ENCODE measurements around the gene RPS6KC1.
"Not testable (repeated sequence)": the region's sequence is repeated elsewhere in the genome, so short reads cannot be mapped to it uniquely, and the experiment has no call there.

The RPS6KC1 gene

GRCh38 chr1:213154056-213154685 is 103.1 kb downstream of the RPS6KC1 start:
- DNase-seq (ENCODE audit: low spot score), result no peak

- DNase-seq (ENCODE audit: low spot score), result no peak
These were observed 108.3 kb downstream of the RPS6KC1 start for GRCh38 chr1:213159376-213159775.

GRCh38 chr1:213160442-213160841 is 109.4 kb downstream of the RPS6KC1 start:
- DNase-seq (ENCODE audit: low spot score), result not testable (repeated sequence)

DNA sequence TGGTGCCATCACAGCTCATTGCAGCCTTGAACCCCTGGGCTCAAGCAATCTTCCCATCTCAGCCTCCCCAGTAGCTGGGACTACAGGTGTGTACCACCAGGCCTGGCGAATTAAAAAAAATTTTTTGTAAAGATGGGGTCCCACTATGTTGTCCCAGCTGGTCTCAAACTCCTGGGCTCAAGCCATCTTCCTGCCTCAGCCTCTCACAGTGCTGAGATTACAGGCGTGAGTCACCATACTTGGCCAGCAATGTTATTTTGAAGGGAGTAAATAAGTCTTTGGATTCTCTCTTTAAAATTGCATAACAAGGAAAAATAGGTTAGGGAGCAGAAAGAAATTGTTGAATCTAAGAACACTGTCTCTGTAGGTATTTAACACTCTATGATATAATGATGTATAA is 111.3 kb downstream of the RPS6KC1 start:
- DNase-seq (ENCODE audit: low spot score), result no peak

- no peak for DNase-seq (ENCODE audit: low spot score)
These were observed 111.8 kb downstream of the RPS6KC1 start for GRCh38 chr1:213162862-213163261.

DNA sequence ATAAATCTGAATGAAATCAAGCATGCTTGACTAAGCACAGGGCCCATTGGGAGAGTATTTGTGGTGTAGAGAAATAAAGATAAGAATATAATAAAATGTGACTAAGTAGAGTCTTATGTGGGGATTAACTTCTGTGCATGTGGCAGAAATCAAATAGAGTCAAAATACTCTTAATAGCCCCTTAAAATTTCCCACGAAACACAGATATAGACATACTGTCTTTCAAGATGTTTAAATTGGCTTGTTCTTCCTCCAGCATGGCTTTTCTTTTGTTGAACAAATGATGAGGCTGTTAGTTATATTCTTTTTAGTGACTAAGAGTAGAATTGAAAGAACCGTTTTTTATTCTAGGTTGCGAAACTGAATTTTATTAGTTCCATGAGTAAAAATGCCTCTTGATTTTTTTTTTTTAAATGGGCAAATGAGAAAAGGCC is 112.3 kb downstream of the RPS6KC1 start:
- DNase-seq (ENCODE audit: low spot score), result no peak

GRCh38 chr1:213164561-213164960 is 113.5 kb downstream of the RPS6KC1 start:
- DNase-seq (ENCODE audit: low spot score), result no peak

GRCh38 chr1:213166852-213167251 is 115.8 kb downstream of the RPS6KC1 start:
- DNase-seq (ENCODE audit: low spot score), result no peak

DNA sequence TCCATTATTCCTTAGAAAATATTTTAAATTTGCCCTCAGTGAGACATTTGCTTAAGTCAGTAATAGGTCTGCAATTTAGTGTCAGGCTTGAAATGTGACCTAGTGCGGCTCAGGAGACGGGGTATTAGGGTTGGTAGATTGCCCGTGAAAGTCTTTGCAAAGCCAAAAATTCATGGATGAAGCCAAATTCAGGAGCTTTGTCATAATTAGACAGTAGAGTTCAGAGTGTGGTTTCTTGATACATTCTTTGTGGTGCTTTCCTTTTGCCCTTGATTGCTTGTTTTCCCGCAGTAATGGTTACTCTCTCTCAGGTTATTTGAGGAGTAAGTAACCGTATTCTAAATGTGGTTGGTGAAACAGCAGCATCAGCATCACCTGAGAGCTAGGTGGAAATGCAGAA is 120.7 kb downstream of the RPS6KC1 start:
- DNase-seq (ENCODE audit: low spot score), result no peak

GRCh38 chr1:213176341-213176740 is 125.3 kb downstream of the RPS6KC1 start:
- DNase-seq (ENCODE audit: low spot score), result no peak

DNA sequence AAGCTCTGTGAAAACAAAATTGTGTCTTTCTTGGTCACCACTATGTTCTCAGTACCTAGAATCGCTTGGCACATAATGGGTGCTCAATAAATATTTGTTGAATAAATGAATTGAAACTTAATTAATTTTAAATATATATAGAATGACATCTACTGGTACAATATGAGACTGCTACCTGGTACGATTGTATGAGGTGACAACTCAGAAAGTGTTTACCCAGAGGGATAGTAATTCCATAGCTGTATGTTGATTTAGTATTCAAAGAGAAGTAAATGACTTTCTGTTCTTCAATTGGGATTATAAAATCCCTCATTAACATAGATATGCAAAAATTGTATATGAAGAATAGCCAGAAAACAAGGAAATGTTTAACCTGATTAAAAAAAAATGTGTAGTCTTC is 128.7 kb downstream of the RPS6KC1 start:
- no peak for DNase-seq (ENCODE audit: low spot score)

DNA sequence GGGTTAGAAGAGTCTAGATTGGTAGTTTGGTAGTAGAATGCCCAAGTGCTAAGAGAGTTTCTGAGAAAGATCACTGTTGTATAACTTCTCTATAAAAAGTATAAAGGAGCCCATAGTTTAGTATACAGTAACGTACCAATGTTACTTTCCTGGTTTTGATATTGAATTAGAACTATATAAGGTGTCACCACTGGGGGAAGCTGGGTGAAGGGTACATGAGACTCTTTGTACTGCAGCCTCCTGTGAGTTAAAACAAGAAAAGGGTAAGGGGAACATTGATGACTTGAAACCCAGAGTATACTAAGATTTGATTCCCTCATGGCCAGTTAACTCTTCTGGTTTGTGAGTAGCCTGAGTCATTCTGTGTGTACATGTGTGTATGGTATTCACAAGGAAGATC is 129.8 kb downstream of the RPS6KC1 start:
- DNase-seq (ENCODE audit: low spot score), result no peak

- no peak for DNase-seq (ENCODE audit: low spot score)
These were observed 132.1 kb downstream of the RPS6KC1 start for GRCh38 chr1:213183036-213183672.

- no peak for DNase-seq (ENCODE audit: low spot score)
These were observed 135.1 kb downstream of the RPS6KC1 start for GRCh38 chr1:213186168-213186567.

DNA sequence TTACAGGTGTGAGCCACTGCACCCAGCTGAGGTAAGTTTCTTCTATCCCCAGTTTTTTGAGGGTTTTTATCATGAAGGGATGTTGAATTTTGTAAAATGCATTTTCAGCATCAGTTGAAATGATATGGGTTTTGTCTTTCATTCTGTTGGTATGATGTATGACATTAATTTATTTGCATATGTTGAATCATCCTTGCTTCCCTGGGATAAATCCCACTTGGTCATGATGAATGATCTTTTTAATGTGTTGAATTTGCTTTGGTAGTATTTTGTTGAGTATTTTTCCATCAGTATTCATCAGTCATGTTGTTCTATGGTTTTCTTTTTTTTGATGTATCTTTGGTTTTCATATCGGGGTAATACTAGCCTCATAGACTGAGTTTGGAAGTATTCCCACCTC is 141.0 kb downstream of the RPS6KC1 start:
- no peak for DNase-seq (ENCODE audit: low spot score)

GRCh38 chr1:213194383-213194782 is 143.3 kb downstream of the RPS6KC1 start:
- no peak for DNase-seq (ENCODE audit: low spot score)

GRCh38 chr1:213194855-213195254 is 143.8 kb downstream of the RPS6KC1 start:
- no peak for DNase-seq (ENCODE audit: low spot score)

GRCh38 chr1:213196328-213197054 is 145.4 kb downstream of the RPS6KC1 start:
- DNase-seq (ENCODE audit: low spot score), result not testable (repeated sequence)

DNA sequence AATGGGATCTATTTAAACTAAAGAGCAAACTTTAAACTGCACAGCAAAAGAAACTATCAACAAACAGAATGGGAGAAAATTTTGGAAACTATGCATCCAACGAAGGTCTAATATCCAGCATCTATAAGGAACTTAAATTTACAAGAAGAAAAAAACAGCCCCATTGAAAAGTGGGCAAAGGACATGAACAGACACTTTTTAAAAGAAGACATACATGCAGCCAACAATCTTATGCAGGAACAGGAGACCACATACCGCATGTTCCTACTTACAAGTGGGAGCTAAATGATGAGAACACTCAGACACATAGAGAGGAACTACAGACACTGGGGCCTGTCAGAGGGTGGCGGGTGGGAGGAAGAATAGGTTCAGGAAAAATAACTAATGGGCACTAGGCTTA is 149.6 kb downstream of the RPS6KC1 start:
- no peak for DNase-seq (ENCODE audit: low spot score)

GRCh38 chr1:213201380-213202155 is 150.5 kb downstream of the RPS6KC1 start:
- no peak for DNase-seq (ENCODE audit: low spot score)

- no peak for DNase-seq (ENCODE audit: low spot score)
These were observed 160.2 kb downstream of the RPS6KC1 start for GRCh38 chr1:213211201-213211600.

DNA sequence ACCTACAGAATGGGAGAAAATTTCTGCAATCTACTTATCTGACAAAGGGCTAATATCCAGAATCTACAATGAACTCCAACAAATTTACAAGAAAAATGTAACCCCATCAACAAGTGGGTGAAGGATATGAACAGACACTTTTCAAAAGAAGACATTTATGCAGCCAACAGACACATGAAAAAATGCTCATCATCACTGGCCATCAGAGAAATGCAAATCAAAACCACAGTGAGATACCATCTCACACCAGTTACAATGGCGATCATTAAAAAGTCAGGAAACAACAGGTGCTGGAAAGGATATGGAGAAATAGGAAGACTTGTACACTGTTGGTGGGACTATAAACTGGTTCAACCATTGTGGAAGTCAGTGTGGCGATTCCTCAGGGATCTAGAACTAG is 168.0 kb downstream of the RPS6KC1 start:
- not testable (repeated sequence) for DNase-seq (ENCODE audit: low spot score)

- DNase-seq (ENCODE audit: low spot score), result no peak
These were observed 170.2 kb downstream of the RPS6KC1 start for GRCh38 chr1:213221209-213221608.

All from HuH-7.5 (cell line).